ENCODE data around the gene SLTM. TPM values are rescaled to one million over a fixed set of nuclear protein-coding genes. Genes with fewer than 3 reads are reported as not detected.
"Not testable (repeated sequence)": the region's sequence is repeated elsewhere in the genome, so short reads cannot be mapped to it uniquely, and the experiment has no call there.

The SLTM gene
- total RNA-seq, 1 donor from 2014 or later = 151 TPM

DNA sequence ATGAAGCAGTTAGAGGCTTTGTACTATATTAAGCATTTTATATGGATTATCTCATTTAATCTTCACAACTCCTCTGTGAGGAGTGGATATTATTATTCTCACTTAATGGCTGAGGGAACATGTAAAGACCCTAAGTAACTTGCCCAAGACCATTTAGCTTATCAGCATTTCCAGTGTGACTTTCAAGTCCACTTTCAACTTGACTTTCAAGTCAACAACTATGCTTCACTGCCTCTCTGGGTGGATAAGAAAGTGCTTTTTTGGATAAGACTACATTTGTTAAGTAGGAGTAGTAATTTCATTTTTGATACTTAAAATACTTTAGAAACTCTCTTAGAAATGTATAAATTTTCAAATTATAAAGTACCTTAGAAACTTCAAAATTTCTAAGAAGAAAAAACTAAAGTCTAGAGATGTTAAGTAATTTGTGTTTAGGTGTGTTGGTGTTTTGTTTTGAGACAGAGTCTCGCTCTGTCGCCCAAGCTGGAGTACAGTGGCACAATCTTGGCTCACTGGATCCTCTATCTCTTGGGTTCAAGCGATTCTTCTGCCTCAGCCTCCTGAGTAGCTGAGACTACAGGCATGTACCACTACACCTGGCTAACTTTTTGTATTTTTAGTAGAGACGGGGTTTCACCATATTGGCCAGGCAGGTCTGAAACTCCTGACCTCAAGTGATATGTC is 90.6 kb downstream of the SLTM start:
- no peak overlapping the region for H3K27ac Mint-ChIP-seq
- H3K27me3 Mint-ChIP-seq = no peaks in the 10 kb centered on the region
- no peak for DNase-seq (ENCODE audit: low spot score, unreplicated experiment)
- no peaks in the 10 kb centered on the region for H3K4me1 Mint-ChIP-seq (ENCODE audit: low read depth)
- peaks cover 2% of the 10 kb centered on the region for H3K9me3 Mint-ChIP-seq (ENCODE audit: low read depth)
- peaks cover 18% of the 10 kb centered on the region for H3K36me3 Mint-ChIP-seq (ENCODE audit: insufficient read depth)
- TF ChIP-seq, protein P1, sequence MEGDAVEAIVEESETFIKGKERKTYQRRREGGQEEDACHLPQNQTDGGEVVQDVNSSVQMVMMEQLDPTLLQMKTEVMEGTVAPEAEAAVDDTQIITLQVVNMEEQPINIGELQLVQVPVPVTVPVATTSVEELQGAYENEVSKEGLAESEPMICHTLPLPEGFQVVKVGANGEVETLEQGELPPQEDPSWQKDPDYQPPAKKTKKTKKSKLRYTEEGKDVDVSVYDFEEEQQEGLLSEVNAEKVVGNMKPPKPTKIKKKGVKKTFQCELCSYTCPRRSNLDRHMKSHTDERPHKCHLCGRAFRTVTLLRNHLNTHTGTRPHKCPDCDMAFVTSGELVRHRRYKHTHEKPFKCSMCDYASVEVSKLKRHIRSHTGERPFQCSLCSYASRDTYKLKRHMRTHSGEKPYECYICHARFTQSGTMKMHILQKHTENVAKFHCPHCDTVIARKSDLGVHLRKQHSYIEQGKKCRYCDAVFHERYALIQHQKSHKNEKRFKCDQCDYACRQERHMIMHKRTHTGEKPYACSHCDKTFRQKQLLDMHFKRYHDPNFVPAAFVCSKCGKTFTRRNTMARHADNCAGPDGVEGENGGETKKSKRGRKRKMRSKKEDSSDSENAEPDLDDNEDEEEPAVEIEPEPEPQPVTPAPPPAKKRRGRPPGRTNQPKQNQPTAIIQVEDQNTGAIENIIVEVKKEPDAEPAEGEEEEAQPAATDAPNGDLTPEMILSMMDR (IDR thresholded peaks at IDR 0.05; ENCODE audit: unreplicated experiment) = no peak
- H3K4me3 Mint-ChIP-seq (ENCODE audit: low read depth) = no peak overlapping the region

DNA sequence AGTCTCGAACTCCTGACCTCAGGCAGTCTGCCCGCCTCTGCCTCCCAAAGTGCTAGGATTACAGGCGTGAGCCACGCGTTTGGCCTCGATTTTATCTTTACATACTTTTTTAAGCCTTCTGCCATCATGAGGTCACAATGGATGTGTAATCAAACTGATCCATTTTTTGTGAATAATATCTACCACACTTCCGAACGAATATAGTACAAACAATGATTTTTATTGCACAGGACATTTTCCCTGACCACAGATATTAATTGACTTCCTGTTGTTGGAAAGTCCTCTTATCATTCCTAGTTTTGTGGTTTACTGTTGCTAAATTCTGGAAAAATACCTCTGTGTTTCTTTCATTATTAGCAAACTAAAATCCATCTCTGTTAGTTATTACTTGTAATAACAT is 93.4 kb downstream of the SLTM start:
- Mint-ChIP-seq H3K36me3 (ENCODE audit: insufficient read depth) (peaks cover 5% of the 10 kb centered on the region), H3K27ac (peak overlapping the region; percentile 22), H3K27me3 (no peaks in the 10 kb centered on the region), H3K4me1 (ENCODE audit: low read depth) (no peaks in the 10 kb centered on the region), H3K4me3 (ENCODE audit: low read depth) (no peak overlapping the region), H3K9me3 (ENCODE audit: low read depth) (no peaks in the 10 kb centered on the region)
- TF ChIP-seq, protein P1 (IDR thresholded peaks at IDR 0.05; ENCODE audit: unreplicated experiment) = no peak
- no peak for DNase-seq (ENCODE audit: low spot score, unreplicated experiment)

DNA sequence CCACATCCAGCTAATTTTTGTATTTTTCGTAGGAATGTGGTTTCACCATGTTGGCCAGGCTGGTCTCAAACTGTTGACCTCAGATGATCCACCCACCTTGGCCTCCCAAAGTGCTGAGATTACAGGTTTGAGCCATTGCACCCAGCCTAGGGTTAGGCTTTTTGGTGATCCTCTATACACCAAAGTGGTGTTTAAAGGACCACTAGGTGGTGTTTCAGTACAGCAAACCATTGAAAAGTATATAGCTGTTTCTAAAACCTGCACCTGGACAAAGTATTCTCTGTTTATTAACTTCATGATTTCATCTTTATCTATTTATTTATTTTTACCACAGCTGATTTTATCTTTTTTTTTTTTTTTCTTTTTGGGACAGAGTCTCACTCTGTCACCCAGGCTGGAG is 94.0 kb downstream of the SLTM start:
- no peaks in the 10 kb centered on the region for H3K9me3 Mint-ChIP-seq (ENCODE audit: low read depth)
- no peaks in the 10 kb centered on the region for H3K27me3 Mint-ChIP-seq
- H3K27ac Mint-ChIP-seq = no peak overlapping the region
- H3K4me1 Mint-ChIP-seq (ENCODE audit: low read depth) = no peaks in the 10 kb centered on the region
- no peak for DNase-seq (ENCODE audit: low spot score, unreplicated experiment)
- no peak overlapping the region for H3K4me3 Mint-ChIP-seq (ENCODE audit: low read depth)
- TF ChIP-seq, protein P1 (IDR thresholded peaks at IDR 0.05; ENCODE audit: unreplicated experiment) = peak; percentile 46
- peaks cover 5% of the 10 kb centered on the region for H3K36me3 Mint-ChIP-seq (ENCODE audit: insufficient read depth)

DNA sequence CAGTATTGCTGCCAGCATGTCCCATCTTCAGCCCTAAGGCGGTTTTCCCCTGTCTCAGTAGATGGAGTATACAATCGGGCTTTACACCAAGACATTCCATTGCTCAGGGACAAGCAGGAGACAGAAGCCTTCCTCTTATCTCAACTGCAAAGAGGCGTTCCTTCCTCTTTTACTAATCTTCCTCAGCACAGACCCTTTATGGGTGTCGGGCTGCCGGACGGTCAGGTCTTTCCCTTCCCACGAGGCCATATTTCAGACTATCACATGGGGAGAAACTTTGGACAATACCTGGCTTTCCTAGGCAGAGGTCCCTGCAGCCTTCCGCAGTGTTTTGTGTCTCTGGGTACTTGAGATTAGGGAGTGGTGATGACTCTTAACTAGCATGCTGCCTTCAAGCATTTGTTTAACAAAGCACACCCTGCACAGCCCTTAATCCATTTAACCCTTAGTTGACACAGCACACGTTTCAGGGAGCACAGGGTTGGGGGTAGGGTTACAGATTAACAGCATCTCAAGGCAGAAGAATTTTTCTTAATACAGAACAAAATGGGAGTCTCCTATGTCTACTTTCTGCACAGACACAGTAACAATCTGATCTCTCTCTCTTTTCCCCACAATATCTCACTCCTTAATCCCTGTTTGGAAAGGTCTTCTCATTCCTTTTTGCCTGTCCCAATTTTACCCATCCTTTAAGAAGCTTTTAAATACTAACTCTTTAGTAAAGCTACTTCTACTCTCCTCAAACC is 99.6 kb downstream of the SLTM start:
- H3K9me3 Mint-ChIP-seq (ENCODE audit: low read depth); DNase-seq (ENCODE audit: low spot score, unreplicated experiment); H3K36me3 Mint-ChIP-seq (ENCODE audit: insufficient read depth); H3K27me3 Mint-ChIP-seq: not testable (repeated sequence)
- H3K27ac Mint-ChIP-seq = peak overlapping the region; percentile 79
- H3K4me1 Mint-ChIP-seq (ENCODE audit: low read depth) = peaks cover 15% of the 10 kb centered on the region
- H3K4me3 Mint-ChIP-seq (ENCODE audit: low read depth) = peak overlapping the region; percentile 53

DNA sequence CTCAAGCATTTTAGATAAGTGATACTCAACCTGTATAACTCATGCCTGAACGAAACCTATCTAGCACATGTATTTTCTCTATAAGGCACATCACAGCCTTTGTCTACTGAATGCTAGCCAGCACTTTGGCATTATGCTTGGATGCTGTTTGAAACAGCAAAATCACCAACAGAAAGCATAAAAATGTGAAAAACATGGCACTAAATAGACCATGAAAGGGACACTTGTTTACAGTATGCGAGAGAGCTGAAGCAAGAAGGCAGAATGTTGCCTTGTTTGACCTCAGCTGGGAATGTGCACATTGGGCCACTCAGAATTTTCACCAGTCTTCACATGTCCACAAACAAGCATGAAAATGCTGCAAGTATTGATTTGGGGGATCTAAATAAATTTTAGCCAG is 102.9 kb downstream of the SLTM start:
- no peak overlapping the region for H3K4me3 Mint-ChIP-seq (ENCODE audit: low read depth)

More for the DNA sequence above, 102.9 kb downstream of the SLTM start:
- Mint-ChIP-seq H3K27ac (no peak overlapping the region), H3K36me3 (ENCODE audit: insufficient read depth) (peaks cover 15% of the 10 kb centered on the region), H3K27me3 (no peaks in the 10 kb centered on the region), H3K4me1 (ENCODE audit: low read depth) (peaks cover 15% of the 10 kb centered on the region), H3K9me3 (ENCODE audit: low read depth) (no peaks in the 10 kb centered on the region)
- TF ChIP-seq, protein P1 (IDR thresholded peaks at IDR 0.05; ENCODE audit: unreplicated experiment) = no peak
- DNase-seq (ENCODE audit: low spot score, unreplicated experiment) = no peak

Other genes with a start within 250 kb of the SLTM start
- 237 and 238 TPM in 2 replicates for gene ADAM10, start 184.0 kb downstream of the SLTM start, total RNA-seq
- 23.1 and 27.1 TPM in 2 replicates for gene MINDY2, start 162.4 kb downstream of the SLTM start, total RNA-seq
- 39.0 and 40.1 TPM in 2 replicates for gene RNF111, start 54.0 kb upstream of the SLTM start, total RNA-seq
- 38.0 and 40.9 TPM in 2 replicates for gene CCNB2, start 171.5 kb upstream of the SLTM start, total RNA-seq